Activated CD4-positive, alpha-beta T cell treated with anti-CD3 and anti-CD28 coated beads for 4 hours (primary cell): ENCODE results near the gene NPL.

Source experiments
- DNase-seq, 2 donors: peaks; one replicate each; pipeline ENCODE4 v3.0.0-alpha.2; 2020

NPL gene

DNA sequence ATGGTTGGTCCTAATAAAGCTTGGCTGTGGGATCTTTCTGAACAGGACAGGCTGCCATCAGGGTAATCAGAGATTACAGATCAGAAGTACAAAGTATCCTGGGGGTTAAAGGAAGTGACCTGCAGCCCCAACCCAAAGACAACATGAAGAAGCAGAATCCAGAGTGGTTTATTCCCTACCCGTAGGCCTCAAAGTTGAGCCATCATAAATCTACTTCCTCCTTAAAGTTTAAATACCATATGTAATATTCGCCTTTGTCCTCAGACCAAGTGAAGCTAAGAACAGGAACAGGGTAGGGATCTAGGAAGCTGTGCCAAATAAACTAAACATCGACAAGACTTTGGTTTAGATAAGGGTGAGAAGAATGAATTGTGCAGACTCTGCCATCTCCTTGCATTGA is 33.6 kb downstream of the NPL start:
- no peak for DNase-seq

DNA sequence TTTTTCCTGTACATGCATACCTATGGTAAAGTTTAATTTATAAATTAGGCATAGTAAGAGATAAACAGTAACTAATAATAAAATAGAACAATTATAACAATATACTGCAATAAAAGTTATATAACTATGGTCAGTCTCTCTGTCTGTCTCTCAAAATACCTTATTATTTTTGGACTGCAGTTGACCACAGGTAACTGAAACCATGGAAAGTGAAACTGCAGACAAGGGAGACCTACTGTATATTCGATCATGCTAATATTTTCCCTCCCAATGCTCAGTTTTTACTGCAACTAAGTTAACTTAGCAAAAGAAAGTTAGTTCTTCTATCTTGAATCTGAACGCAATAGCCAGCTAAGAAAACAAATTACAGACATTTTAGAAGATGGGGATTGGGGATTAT is 37.3 kb downstream of the NPL start:
- no peak for DNase-seq

- DNase-seq = no peak
Observed at GRCh38 chr1:182829285-182829932, 39.8 kb downstream of the NPL start.

- no peak for DNase-seq
Observed at GRCh38 chr1:182833271-182833670, 43.7 kb downstream of the NPL start.

DNA sequence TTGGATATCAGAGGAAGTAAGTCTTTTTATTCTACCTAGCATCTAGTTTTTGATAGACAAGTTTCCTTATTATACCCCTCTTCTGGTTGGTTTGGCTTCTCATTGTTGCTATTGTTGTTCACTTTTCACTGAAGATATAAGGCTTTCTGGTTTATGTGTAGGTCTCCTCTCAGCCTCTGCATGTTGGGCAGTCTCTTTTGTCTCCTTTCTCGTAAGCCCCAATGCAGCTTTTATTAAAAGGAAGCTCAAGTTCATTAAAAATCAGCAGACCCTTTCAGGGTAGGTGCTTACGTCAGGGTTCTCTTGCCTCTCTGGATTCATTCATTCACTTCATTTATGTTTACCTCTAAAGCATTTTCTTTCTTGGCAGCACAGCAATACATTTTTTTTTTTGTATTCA is 44.8 kb downstream of the NPL start:
- DNase-seq = no peak

DNA sequence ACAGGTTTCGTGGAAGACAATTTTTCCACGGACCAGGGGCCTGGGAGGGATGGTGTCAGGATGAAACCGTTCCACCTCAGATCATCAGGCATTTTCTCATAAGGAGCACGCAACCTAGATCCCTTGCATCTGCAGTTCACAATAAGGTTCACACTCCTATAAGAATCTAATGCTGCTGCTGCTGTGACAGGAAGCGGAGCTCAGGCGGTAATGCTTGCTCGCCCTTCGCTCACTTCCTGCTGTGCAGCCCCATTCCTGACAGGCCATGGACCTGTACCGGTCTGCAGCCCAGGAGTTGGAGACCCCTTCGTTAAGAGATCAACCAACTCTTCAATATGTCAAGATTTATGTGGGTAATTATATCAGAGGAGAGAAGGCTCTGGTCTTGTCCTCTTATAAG is 46.2 kb downstream of the NPL start:
- DNase-seq = no peak

GRCh38 chr1:182839209-182840066 is 49.9 kb downstream of the NPL start, which contains the start of gene DHX9:
TSS of gene DHX9 (plus strand) at chr1:182839347. CDS start at chr1:182842567, 3,220 bp downstream.
- DNase-seq = peak; percentile 92 to 96

DNA sequence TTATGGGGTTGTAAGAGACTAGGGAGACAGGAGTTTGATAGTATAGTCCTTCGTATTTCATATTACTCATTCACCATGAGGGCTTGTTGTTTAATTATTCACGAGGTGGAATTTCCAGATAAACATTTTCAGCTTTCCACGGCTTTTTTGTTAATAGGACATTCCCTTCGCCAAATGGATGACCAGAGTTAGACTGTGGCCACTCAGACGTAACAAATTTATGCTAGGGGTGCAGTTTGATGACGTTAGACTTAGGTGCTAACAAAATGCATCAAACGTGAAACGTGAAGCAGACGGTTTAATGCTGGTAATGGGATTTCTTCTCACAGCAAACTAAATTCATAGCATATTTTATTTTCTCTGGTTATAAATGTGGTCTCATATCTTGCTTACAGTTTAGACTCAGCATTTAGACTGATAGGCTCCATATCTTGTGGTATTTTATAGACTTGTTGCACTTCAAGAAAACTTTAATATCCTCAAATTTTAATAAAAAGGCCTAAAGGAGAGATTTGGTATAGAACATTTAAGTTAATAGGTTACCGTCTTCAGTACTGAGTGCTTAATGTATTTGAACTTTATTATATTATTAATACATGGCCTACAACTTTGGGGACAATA is 51.9 kb downstream of the NPL start:
- DNase-seq = no peak

GRCh38 chr1:182842265-182842664 is 52.7 kb downstream of the NPL start:
- no peak for DNase-seq

GRCh38 chr1:182845379-182845778 is 55.8 kb downstream of the NPL start:
- peak; percentile 37 to 40 for DNase-seq

DNA sequence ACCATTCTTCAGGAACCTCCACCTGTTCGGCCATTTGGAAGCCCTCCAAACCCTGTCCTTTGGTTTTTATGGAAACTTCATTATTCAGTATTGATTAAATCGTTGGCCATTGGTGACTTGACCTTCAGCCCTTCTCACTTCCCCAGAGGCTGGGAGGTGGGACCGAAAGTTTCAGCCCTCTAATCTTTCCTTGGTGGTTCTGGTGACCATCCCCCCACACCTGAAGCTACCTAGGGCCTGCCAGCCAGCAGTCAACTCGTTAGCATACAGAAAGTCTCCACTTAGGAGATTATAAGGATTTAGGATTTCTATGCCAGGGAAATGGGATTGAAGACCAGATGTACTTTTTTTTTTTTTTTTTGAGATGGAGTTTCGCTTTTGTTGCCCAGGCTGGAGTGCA is 56.3 kb downstream of the NPL start:
- DNase-seq = no peak

DNA sequence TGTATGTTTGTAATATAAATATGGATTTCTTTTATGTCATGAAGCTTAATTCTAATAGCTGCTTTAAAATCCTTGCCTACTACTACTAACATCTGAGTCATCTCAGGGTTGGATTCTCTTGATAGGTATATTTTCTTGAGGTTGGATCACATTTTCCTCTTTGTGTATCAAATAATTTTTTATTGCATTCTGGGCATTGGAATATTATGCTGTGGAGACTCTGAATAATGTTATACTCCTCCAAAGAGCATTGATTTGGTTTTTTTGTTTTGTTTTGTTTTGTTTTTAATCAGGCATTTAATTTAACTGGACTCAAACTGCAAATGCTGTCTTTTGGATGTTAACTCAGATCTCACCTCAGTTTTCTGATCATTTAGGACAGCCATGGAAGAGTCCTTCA is 57.5 kb downstream of the NPL start:
- DNase-seq = no peak

DNA sequence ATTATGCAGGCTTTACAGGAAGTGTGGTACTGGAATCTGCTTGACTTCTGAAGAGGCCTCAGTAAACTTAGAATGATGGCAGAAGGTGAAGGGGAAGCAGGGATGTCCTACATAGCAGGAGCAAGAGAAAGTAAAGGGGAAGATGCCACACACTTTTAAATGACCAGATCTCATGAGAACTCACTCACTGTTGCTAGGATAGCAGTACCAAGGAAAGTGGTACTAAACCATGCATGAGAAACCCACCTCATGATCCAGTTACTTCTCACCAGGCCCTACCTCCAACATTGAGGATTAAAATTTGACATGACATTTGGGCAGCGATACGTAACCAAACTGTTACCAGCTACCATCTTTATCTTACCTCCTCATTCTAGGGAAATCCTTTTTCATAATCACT is 59.2 kb downstream of the NPL start:
- DNase-seq = no peak

GRCh38 chr1:182850319-182850718 is 60.7 kb downstream of the NPL start:
- no peak for DNase-seq

DNA sequence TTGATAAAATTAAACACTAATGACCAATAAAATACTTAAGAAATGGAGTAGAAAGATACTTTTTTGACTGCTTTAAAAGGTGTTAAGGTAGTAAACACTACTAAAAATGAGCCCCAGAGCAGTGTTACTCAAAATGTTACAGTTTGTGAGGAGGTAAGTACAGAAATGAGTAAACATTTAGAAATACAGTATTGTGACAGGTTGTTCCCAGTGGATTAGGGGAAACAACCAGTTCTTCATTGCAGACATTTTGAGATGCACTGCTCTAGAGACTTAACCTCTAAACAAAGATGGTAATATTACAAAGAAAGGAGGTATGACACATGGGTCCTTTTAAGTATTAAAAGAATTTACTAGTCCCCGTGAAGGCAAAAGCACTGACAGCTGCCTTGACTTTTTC is 62.3 kb downstream of the NPL start:
- DNase-seq = no peak

DNA sequence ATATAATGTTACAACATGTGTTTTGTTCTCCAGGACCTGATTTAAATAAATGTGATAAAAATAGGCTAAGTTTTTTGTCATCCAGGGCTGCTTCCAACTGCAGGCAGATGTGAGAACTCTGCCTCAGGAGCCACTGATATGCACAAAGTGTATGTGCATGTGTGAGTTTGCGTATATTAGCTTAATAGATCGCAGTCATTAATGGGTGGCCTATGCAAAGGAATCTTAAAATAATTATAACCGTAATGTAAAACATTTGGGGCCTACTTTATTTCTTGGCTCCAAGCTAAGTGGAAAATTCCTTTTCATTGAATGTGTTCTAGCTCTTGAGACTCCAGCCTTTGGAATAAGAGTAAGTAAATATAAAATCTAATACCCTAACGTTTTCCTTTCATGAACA is 66.3 kb downstream of the NPL start:
- no peak for DNase-seq

DNA sequence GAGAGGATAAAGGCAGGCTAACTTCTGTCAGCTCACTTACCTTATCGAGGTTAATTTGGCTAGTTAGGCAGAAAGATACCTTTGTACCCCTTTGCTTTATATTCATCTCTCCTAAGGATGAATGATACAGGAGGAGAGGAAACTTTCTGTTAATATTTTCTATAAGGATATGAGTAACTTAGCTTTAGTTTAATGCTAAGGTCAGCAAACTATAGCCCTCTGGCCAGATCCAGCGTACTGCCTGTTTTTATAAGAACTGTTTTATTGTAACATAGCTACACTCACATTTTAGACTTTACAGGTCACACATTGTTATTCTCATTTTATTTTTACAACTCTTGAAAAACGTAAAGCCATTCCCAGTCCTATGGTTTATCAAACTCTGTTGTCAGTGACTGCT is 67.6 kb downstream of the NPL start:
- DNase-seq = no peak

GRCh38 chr1:182860658-182861057 is 71.1 kb downstream of the NPL start:
- DNase-seq = no peak

GRCh38 chr1:182861994-182862393 is 72.4 kb downstream of the NPL start:
- DNase-seq = no peak

GRCh38 chr1:182862827-182863226 is 73.3 kb downstream of the NPL start:
- no peak for DNase-seq

- DNase-seq = no peak
Observed at GRCh38 chr1:182863940-182864339, 74.4 kb downstream of the NPL start.

DNA sequence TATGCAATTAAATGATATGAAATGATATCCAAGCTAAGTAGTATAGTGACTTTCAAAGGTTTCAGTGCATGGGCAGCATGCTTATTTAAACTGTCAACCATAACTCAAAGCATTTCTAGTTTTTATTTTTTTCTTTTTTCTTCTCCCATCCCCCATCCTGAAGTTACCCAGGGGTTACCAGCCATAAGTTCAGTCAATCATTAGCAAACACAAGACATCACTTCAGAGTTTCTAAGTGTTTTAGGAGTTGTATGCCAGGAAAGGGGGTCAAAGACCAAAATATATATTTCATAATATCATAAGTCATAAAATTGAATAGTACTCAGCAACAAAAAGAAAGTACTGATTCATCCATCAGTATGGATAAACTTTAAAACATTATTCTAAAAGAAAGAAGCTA is 78.3 kb downstream of the NPL start:
- no peak for DNase-seq

GRCh38 chr1:182869241-182869666 is 79.7 kb downstream of the NPL start:
- no peak for DNase-seq

DNA sequence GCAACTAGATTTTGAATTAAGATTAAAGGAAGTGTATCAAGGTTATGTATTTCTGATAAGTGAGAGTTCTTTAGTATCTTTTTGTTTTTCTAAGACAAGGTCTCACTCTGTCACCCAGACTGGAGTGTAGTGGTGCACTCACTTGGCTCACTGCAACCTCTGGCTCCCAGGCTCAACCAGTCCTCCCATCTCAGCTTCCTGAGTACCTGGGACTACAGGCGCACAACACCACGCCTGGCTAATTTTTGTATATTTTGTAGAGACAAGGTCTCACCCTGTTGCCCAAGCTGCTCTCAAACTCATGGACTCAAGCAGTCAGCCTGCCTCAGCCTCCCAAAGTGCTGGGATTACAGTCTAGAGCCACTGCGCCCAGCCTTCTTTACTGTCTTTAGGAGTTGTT is 83.3 kb downstream of the NPL start:
- DNase-seq = no peak
